SK-N-SH (cell line): Measurements from ENCODE around the gene KRTAP1-4. TPM values are rescaled to one million over a fixed set of nuclear protein-coding genes. Genes with fewer than 3 reads are reported as not detected.

Source experiments
- CTCF ChIA-PET: fragments of 300-600, 350-600 bp; formaldehyde crosslinking; extraction: SDS; loops from one replicate; lab custom pipeline; 2021; lab: Yijun Ruan, JAX
- POLR2A ChIA-PET: fragments of 350-600 bp; sonication (Branson Sonifier 250); formaldehyde crosslinking; extraction: SDS; loops from one replicate; lab custom pipeline; 2020; ENCODE audit warnings: antibody characterized with exemption, inconsistent platforms; lab: Yijun Ruan, JAX
- DNase-seq: peaks from one replicate; pipeline ENCODE4 v3.0.0; 2012
- H2AFZ ChIP-seq: fragments of 200-600 bp; sonication (generic); 2 replicates; pipeline ENCODE4 v1.8.1; 2016; ENCODE audit warnings: antibody characterized with exemption, mild to moderate bottlenecking, low read depth
- H3F3A ChIP-seq: fragments of 200-600 bp; sonication (generic); replicated peaks from 2 replicates; pipeline ENCODE3; 2016; ENCODE audit warnings: antibody characterized with exemption, mild to moderate bottlenecking; ENCODE audit not compliant: insufficient read depth
- H3K27ac ChIP-seq, 2 experiments: fragments of 200-500 bp in 1 of 2; fragments of 200-600 bp in 1 of 2; sonication (Bioruptor generic) in 1 of 2; sonication (generic), shearing (Covaris generic) in 1 of 2; 2 replicates each; pipeline versions ENCODE4 v1.5.1 to v1.6.1; 2014 to 2016; ENCODE audit warnings: low read depth in 2 of 2, inconsistent platforms in 1 of 2, low read length in 1 of 2, mild to moderate bottlenecking in 1 of 2, mixed read lengths in 1 of 2
- H3K27me3 ChIP-seq: fragments of 200-600 bp; sonication (generic), shearing (Covaris generic); 2 replicates; pipeline ENCODE4 v1.6.1; 2016; ENCODE audit warnings: mixed run types; ENCODE audit not compliant: insufficient read depth
- H3K36me3 ChIP-seq, 2 experiments: fragments of 200-500 bp in 1 of 2; fragments of 200-600 bp in 1 of 2; sonication (Bioruptor generic) in 1 of 2; sonication (generic) in 1 of 2; replicated peaks in 1 of 2; 2 replicates each; pipeline versions ENCODE3 to v1.5.1; 2014 to 2016; ENCODE audit warnings: low read length in 1 of 2, mild to moderate bottlenecking in 1 of 2; ENCODE audit not compliant: insufficient read depth in 2 of 2, control insufficient read depth in 1 of 2
- H3K4me1 ChIP-seq, 2 experiments: fragments of 200-500 bp in 1 of 2; fragments of 200-600 bp in 1 of 2; sonication (Bioruptor generic) in 1 of 2; sonication (generic), shearing (Covaris generic) in 1 of 2; 2 replicates each; pipeline versions ENCODE4 v1.5.1 to v1.6.1; 2014 to 2016; ENCODE audit warnings: low read depth in 1 of 2, low read length in 1 of 2, mixed run types in 1 of 2; ENCODE audit not compliant: insufficient read depth in 2 of 2, control insufficient read depth in 1 of 2
- H3K4me2 ChIP-seq: fragments of 200-600 bp; sonication (generic), shearing (Covaris generic); 2 replicates; pipeline ENCODE4 v1.6.1; 2017; ENCODE audit warnings: mixed run types
- H3K4me3 ChIP-seq, 2 experiments: fragments of 200-500 bp in 1 of 2; fragments of 200-600 bp in 1 of 2; sonication (Bioruptor generic) in 1 of 2; sonication (generic), shearing (Covaris generic) in 1 of 2; 2 replicates each; pipeline versions ENCODE4 v1.5.1 to v1.8.1; 2014 to 2016; ENCODE audit warnings: low read depth in 2 of 2, inconsistent platforms in 1 of 2, low read length in 1 of 2, mild to moderate bottlenecking in 1 of 2, mixed read lengths in 1 of 2, moderate library complexity in 1 of 2
- H3K79me2 ChIP-seq: fragments of 200-600 bp; sonication (generic); 2 replicates; pipeline ENCODE4 v1.8.1; 2017; ENCODE audit warnings: mild to moderate bottlenecking; ENCODE audit not compliant: insufficient read depth
- H3K9ac ChIP-seq: fragments of 200-600 bp; sonication (generic); 2 replicates; pipeline ENCODE4 v1.6.1; 2017; ENCODE audit warnings: mixed run types
- H3K9me2 ChIP-seq: fragments of 200-600 bp; sonication (generic); 2 replicates; pipeline ENCODE4 v1.6.1; 2017; ENCODE audit warnings: mixed run types
- H3K9me3 ChIP-seq: fragments of 200-600 bp; sonication (generic); 2 replicates; pipeline ENCODE4 v1.6.1; 2017; ENCODE audit warnings: mixed run types, mild to moderate bottlenecking, moderate library complexity
- H4K20me1 ChIP-seq: fragments of 200-600 bp; sonication (generic); 2 replicates; pipeline ENCODE4 v1.6.1; 2017; ENCODE audit warnings: mild to moderate bottlenecking, mixed run types; ENCODE audit not compliant: insufficient read depth
- CHD2 ChIP-seq: fragments of 150-350 bp; IDR thresholded peaks from 2 replicates; pipeline ENCODE4 v1.6.1; 2018; ENCODE audit warnings: low read length; ENCODE audit not compliant: partially characterized antibody
- ELF1 ChIP-seq: IDR thresholded peaks from 2 replicates; pipeline ENCODE4 v1.4.0; 2012
- EP300 ChIP-seq, 2 experiments: IDR thresholded peaks; 2 replicates each; pipeline versions ENCODE4 v1.4.0 to v1.6.1; 2012; ENCODE audit warnings: borderline replicate concordance in 1 of 2, low read depth in 1 of 2, low read length in 1 of 2
- FOSL2 ChIP-seq: IDR thresholded peaks from 2 replicates; pipeline ENCODE4 v1.4.0; 2012; ENCODE audit warnings: low read depth, mild to moderate bottlenecking, moderate library complexity, borderline replicate concordance
- FOXM1 ChIP-seq: IDR thresholded peaks from 2 replicates; pipeline ENCODE4 v1.4.0; 2012; ENCODE audit warnings: low read depth, mild to moderate bottlenecking
- GABPA ChIP-seq: IDR thresholded peaks from 2 replicates; pipeline ENCODE4 v1.4.0; 2012; ENCODE audit warnings: low read depth, mild to moderate bottlenecking
- GATA2 ChIP-seq: sonication (generic); formaldehyde crosslinking; IDR thresholded peaks from 2 replicates; pipeline ENCODE4 v1.5.0; 2020; ENCODE audit warnings: mild to moderate bottlenecking, missing genetic modification reagents
- IRF3 ChIP-seq: fragments of 150-350 bp; IDR thresholded peaks from 2 replicates; pipeline ENCODE4 v1.6.1; 2016; ENCODE audit warnings: mild to moderate bottlenecking, low read depth, low read length
- MXI1 ChIP-seq: IDR thresholded peaks from 2 replicates; pipeline ENCODE4 v1.6.1; 2012; ENCODE audit warnings: mild to moderate bottlenecking, low read depth, low read length, improper control_type of control experiment
- NFIC ChIP-seq: IDR thresholded peaks from 2 replicates; pipeline ENCODE4 v1.4.0; 2012; ENCODE audit warnings: borderline replicate concordance
- NRF1 ChIP-seq: IDR thresholded peaks from 2 replicates; pipeline ENCODE4 v1.6.1; 2012; ENCODE audit warnings: low read depth, mild to moderate bottlenecking, low read length
- RAD21 ChIP-seq: IDR thresholded peaks from 2 replicates; pipeline ENCODE4 v1.6.1; 2012; ENCODE audit warnings: mild to moderate bottlenecking, low read length
- RCOR1 ChIP-seq: fragments of 150-350 bp; IDR thresholded peaks from 2 replicates; pipeline ENCODE4 v1.6.1; 2017; ENCODE audit warnings: antibody characterized with exemption, low read length
- RXRA ChIP-seq: IDR thresholded peaks from 2 replicates; pipeline ENCODE4 v1.4.0; 2012; ENCODE audit warnings: low read depth, mild to moderate bottlenecking, borderline replicate concordance
- SIN3A ChIP-seq: IDR thresholded peaks from 2 replicates; pipeline ENCODE4 v1.6.1; 2012; ENCODE audit warnings: low read depth, mild to moderate bottlenecking, low read length, moderate library complexity, borderline replicate concordance
- SMC3 ChIP-seq: IDR thresholded peaks from 2 replicates; pipeline ENCODE4 v1.6.1; 2012; ENCODE audit warnings: low read depth, low read length, improper control_type of control experiment
- TEAD4 ChIP-seq: IDR thresholded peaks from 2 replicates; pipeline ENCODE4 v1.4.0; 2012; ENCODE audit warnings: mild to moderate bottlenecking, borderline replicate concordance; ENCODE audit not compliant: insufficient read depth
- YY1 ChIP-seq: IDR thresholded peaks from 2 replicates; pipeline ENCODE4 v1.4.0; 2012; ENCODE audit warnings: low read depth, mild to moderate bottlenecking
- ZBTB33 ChIP-seq: IDR thresholded peaks from 2 replicates; pipeline ENCODE4 v1.4.0; 2012; ENCODE audit warnings: low read depth, borderline replicate concordance
- WGBS: methylation state at CpG from one replicate; pipeline ENCODE4 v1.1.6; 2017; ENCODE audit warnings: low lambda C conversion rate; 5-methylcytosine and 5-hydroxymethylcytosine counted together
- polyA plus RNA-seq, 3 experiments: library from polyadenylated mRNA; depleted of rRNA; stranded (reverse); fragments of >200 nt; gene quantifications; 2 replicates each; pipeline ENCODE4 v1.2.3, GENCODE V29; 2012

KRTAP1-4 gene
- polyA plus RNA-seq, 1 of the 3 experiments (the other 2 are of a cell fraction): not detected

GRCh38 chr17:41003926-41004325 is 26.1 kb downstream of the KRTAP1-4 start:
- no peak overlapping the region for H3K4me3 ChIP-seq
- H3K4me1 ChIP-seq: no peaks in the 10 kb centered on the region
- no peak overlapping the region for H3K9ac ChIP-seq
- H3K4me2 ChIP-seq: no peak overlapping the region
- CTCF ChIA-PET: interaction anchor here (1.0 kb wide), 1 partner anchor 319 kb away, joined by 3 read pairs; no protein-coding TSS in a partner anchor
- no peak for TF ChIP-seq SMC3
- no peak for TF ChIP-seq RCOR1
- TF ChIP-seq FOSL2: no peak
- no peak for TF ChIP-seq ZBTB33
- no peak for TF ChIP-seq RXRA
- no peak for TF ChIP-seq YY1
- no peak for TF ChIP-seq MXI1
- no peak for TF ChIP-seq ELF1
- no peak for TF ChIP-seq EP300 (IDR thresholded peaks at IDR 0.05; ENCODE audit: borderline replicate concordance in 1 of 2, low read depth in 1 of 2, low read length in 1 of 2)
- no peak for TF ChIP-seq SIN3A
- TF ChIP-seq NFIC: no peak
- no peak for TF ChIP-seq TEAD4
- TF ChIP-seq IRF3: no peak
- TF ChIP-seq FOXM1: no peak
- no peak for TF ChIP-seq GABPA
- no peak for TF ChIP-seq RAD21
- TF ChIP-seq NRF1: no peak
- H3K36me3 ChIP-seq: no peaks in the 10 kb centered on the region
- POLR2A ChIA-PET: no interaction called here
- no peaks in the 10 kb centered on the region for H4K20me1 ChIP-seq
- 11% methylated on average over 4 of the region's 4 CpGs for WGBS
- H3K79me2 ChIP-seq: no peaks in the 10 kb centered on the region
- H2AFZ ChIP-seq: no peak overlapping the region
- no peak overlapping the region for H3K27ac ChIP-seq
- peaks cover 43% of the 10 kb centered on the region; the same call in 1 of the 2 replicates for H3K27me3 ChIP-seq
- no peaks in the 10 kb centered on the region for H3F3A ChIP-seq
- H3K9me2 ChIP-seq: no peaks in the 10 kb centered on the region
- no peak for DNase-seq
- H3K9me3 ChIP-seq: no peaks in the 10 kb centered on the region

- Histone ChIP-seq H3K79me2 (no peaks in the 10 kb centered on the region), H3F3A (no peaks in the 10 kb centered on the region), H3K4me3 (no peak overlapping the region), H3K27me3 (peaks cover 37% of the 10 kb centered on the region; the same call in 1 of the 2 replicates), H3K27ac (no peak overlapping the region), H4K20me1 (no peaks in the 10 kb centered on the region), H3K9me3 (no peaks in the 10 kb centered on the region), H3K9ac (no peak overlapping the region), H2AFZ (no peak overlapping the region), H3K9me2 (no peaks in the 10 kb centered on the region), H3K4me2 (no peak overlapping the region), H3K4me1 (no peaks in the 10 kb centered on the region), H3K36me3 (no peaks in the 10 kb centered on the region)
- no peak for TF ChIP-seq ZBTB33
- TF ChIP-seq GABPA: no peak
- no peak for TF ChIP-seq SIN3A
- no peak for TF ChIP-seq CHD2
- TF ChIP-seq GATA2 (CRISPR knock-in tag): no peak
- WGBS: 4% methylated on average over 5 of the region's 5 CpGs
- POLR2A ChIA-PET: no interaction called here
- no peak for DNase-seq
- CTCF ChIA-PET: no interaction called here
These were observed 27.2 kb downstream of the KRTAP1-4 start for GRCh38 chr17:41002814-41003213.
